Endothelial cell of umbilical vein (primary cell): Measurements from ENCODE around the gene DNAJC18. TPM values are rescaled to one million over a fixed set of nuclear protein-coding genes. Genes with fewer than 3 reads are reported as not detected.

Experiments
- BruUV-seq: library from RNA; stranded (reverse); fragments of 400-500 nt; replicated peaks from 2 replicates; lab custom pipeline; 2021; lab: Mats Ljungman, UMichigan
- CTCF ChIA-PET: fragments of 300-600, 350-600 bp; sonication (Branson Sonifier 250); formaldehyde crosslinking; loops from one replicate; lab custom pipeline; 2021; ENCODE audit warnings: antibody characterized with exemption, inconsistent platforms; lab: Charles Lee
- POLR2A ChIA-PET: fragments of 300-600, 350-600 bp; sonication (Branson Sonifier 250); formaldehyde crosslinking; loops from one replicate; lab custom pipeline; 2021; ENCODE audit warnings: antibody characterized with exemption, inconsistent platforms; lab: Charles Lee
- DNase-seq: peaks from one replicate; pipeline ENCODE4 v3.0.0-alpha.2; 2011; ENCODE audit warnings: low read depth, low spot score
- FAIRE-seq: peaks from 2 replicates; lab custom pipeline; 2011; peaks lifted over from hg19 to GRCh38; lab: Jason Lieb, UNC
- H2AFZ ChIP-seq: 2 replicates; pipeline ENCODE4 v1.6.0; 2012; ENCODE audit warnings: low read depth, low read length, control low read depth, inconsistent platforms
- H3K27ac ChIP-seq: 2 replicates; pipeline ENCODE4 v1.5.1; 2011; ENCODE audit warnings: low read depth, mild to moderate bottlenecking, control low read depth, low read length, moderate library complexity; ENCODE audit not compliant: insufficient read depth
- H3K27me3 ChIP-seq, 2 experiments: 2 replicates each; pipeline versions ENCODE4 v1.6.0 to v1.6.1; 2011; ENCODE audit warnings: low read length in 2 of 2, mixed read lengths in 1 of 2; ENCODE audit not compliant: control insufficient read depth in 2 of 2, insufficient read depth in 2 of 2
- H3K36me3 ChIP-seq, 2 experiments: 2 replicates in 1 of 2; 3 replicates in 1 of 2; pipeline ENCODE4 v1.5.1; 2011; ENCODE audit warnings: low read length in 2 of 2, mild to moderate bottlenecking in 1 of 2, moderate library complexity in 1 of 2; ENCODE audit not compliant: control insufficient read depth in 2 of 2, insufficient read depth in 2 of 2; ENCODE audit errors: extremely low read depth in 1 of 2
- H3K4me1 ChIP-seq: 3 replicates; pipeline ENCODE4 v1.5.1; 2011; ENCODE audit warnings: mild to moderate bottlenecking, low read length; ENCODE audit not compliant: control insufficient read depth, insufficient read depth; ENCODE audit errors: extremely low read depth
- H3K4me2 ChIP-seq: 2 replicates; pipeline ENCODE4 v1.6.1; 2011; ENCODE audit warnings: low read length, control low read depth, mixed read lengths; ENCODE audit not compliant: insufficient read depth
- H3K4me3 ChIP-seq, 3 experiments: fragments of 200-600 bp in 1 of 3; sonication (generic), shearing (Covaris generic) in 1 of 3; replicated peaks in 1 of 3; 2 replicates each; pipeline ENCODE4 v1.5.1; 2011 to 2016; ENCODE audit warnings: control low read depth in 3 of 3, low read length in 3 of 3, mild to moderate bottlenecking in 2 of 3, inconsistent platforms in 1 of 3, low read depth in 1 of 3, moderate library complexity in 1 of 3; ENCODE audit not compliant: insufficient read depth in 1 of 3
- H3K79me2 ChIP-seq: 2 replicates; pipeline ENCODE4 v1.6.0; 2012; ENCODE audit warnings: low read length, inconsistent platforms; ENCODE audit not compliant: control insufficient read depth, insufficient read depth
- H3K9ac ChIP-seq: replicated peaks from 2 replicates; pipeline ENCODE3; 2011; ENCODE audit warnings: low read length, control low read depth; ENCODE audit not compliant: insufficient read depth; ENCODE audit errors: extremely low read depth
- H3K9me1 ChIP-seq: replicated peaks from 3 replicates; pipeline ENCODE4 v1.6.0; 2011; ENCODE audit warnings: mild to moderate bottlenecking, low read length; ENCODE audit not compliant: control insufficient read depth, insufficient read depth; ENCODE audit errors: extremely low read depth
- H3K9me3 ChIP-seq: replicated peaks from 2 replicates; pipeline ENCODE4 v1.5.1; 2012; ENCODE audit warnings: low read length, inconsistent platforms; ENCODE audit not compliant: control insufficient read depth, insufficient read depth
- H4K20me1 ChIP-seq: replicated peaks from 2 replicates; pipeline ENCODE3; 2011; ENCODE audit warnings: mild to moderate bottlenecking, low read length; ENCODE audit not compliant: control insufficient read depth, insufficient read depth; ENCODE audit errors: extremely low read depth
- EZH2 ChIP-seq: IDR thresholded peaks from 2 replicates; pipeline ENCODE4 v1.6.1; 2012; ENCODE audit warnings: borderline replicate concordance, low read depth, mild to moderate bottlenecking, moderate library complexity, low read length, inconsistent platforms; ENCODE audit not compliant: severe bottlenecking
- FOS ChIP-seq: IDR thresholded peaks from 2 replicates; pipeline ENCODE4 v1.6.1; 2011; ENCODE audit warnings: mild to moderate bottlenecking, low read length, moderate library complexity, borderline replicate concordance; ENCODE audit not compliant: insufficient read depth
- GATA2 ChIP-seq: IDR thresholded peaks from 2 replicates; pipeline ENCODE4 v1.7.0; 2011; ENCODE audit warnings: low read depth, mild to moderate bottlenecking, moderate library complexity, mixed read lengths, low read length; ENCODE audit not compliant: insufficient read length, insufficient read depth
- JUN ChIP-seq: IDR thresholded peaks from 2 replicates; pipeline ENCODE4 v1.6.1; 2011; ENCODE audit warnings: borderline replicate concordance, low read depth; ENCODE audit not compliant: insufficient read length, insufficient read depth
- MYC ChIP-seq: IDR thresholded peaks from one replicate; pipeline ENCODE4 v1.6.1; 2011; ENCODE audit warnings: mild to moderate bottlenecking, low read depth, low read length
- POLR2A ChIP-seq: IDR thresholded peaks from 2 replicates; pipeline ENCODE4 v1.6.1; 2012; ENCODE audit warnings: low read depth, mild to moderate bottlenecking, control low read depth, low read length
- POLR2AphosphoS5 ChIP-seq: IDR thresholded peaks from 2 replicates; pipeline ENCODE4 v1.6.1; 2012; ENCODE audit warnings: low read depth, mild to moderate bottlenecking, control low read depth, low read length, moderate library complexity; ENCODE audit not compliant: insufficient read depth
- dilution Hi-C: fragments of 300-500 bp; cut with MboI; formaldehyde crosslinking; loops from one replicate; pipeline ENCODE4 v1.15.0; 2019; ENCODE audit warnings: low sequenced_read_pairs; ENCODE audit not compliant: extremely low pct_ligation_motif_present
- intact Hi-C: fragments of 100-400 bp; cut with micrococcal nuclease; formaldehyde crosslinking; loops from one replicate; pipeline ENCODE4 v1.10.0; 2022
- polyA plus RNA-seq, 4 experiments: library from polyadenylated mRNA; depleted of rRNA in 3 of 4; stranded (reverse) in 3 of 4; unstranded in 1 of 4; fragments of >200 nt; gene quantifications; 2 replicates each; pipeline versions ENCODE4 v1.2.1 to v1.2.3, GENCODE V29; 2011 to 2012; ENCODE audit warnings: missing spikeins in 1 of 4
- small RNA-seq: library from RNA; depleted of rRNA; stranded (forward); fragments of <200 nt; gene quantifications from one replicate; pipeline ENCODE3, GENCODE V24; 2012; ENCODE audit warnings: low replicate concordance, low read depth; ENCODE audit not compliant: insufficient read depth, insufficient read length
- total RNA-seq: library from RNA; stranded (reverse); gene quantifications from 2 replicates; pipeline ENCODE4 v1.2.3, GENCODE V29; 2021
- TF ChIP-seq, protein P1 (sequence below), 2 donors: IDR thresholded peaks; 1 replicate in 1 of 2; 2 replicates in 1 of 2; pipeline ENCODE4 v1.5.1; 2011; ENCODE audit warnings: low read length in 2 of 2, mild to moderate bottlenecking in 2 of 2, moderate library complexity in 2 of 2, control low read depth in 1 of 2, inconsistent platforms in 1 of 2, low read depth in 1 of 2; ENCODE audit not compliant: insufficient read depth in 1 of 2; ENCODE audit errors: extremely low read depth in 1 of 2
- TF ChIP-seq, protein P2 (sequence below): IDR thresholded peaks from 2 replicates; pipeline ENCODE4 v1.6.1; 2011; ENCODE audit not compliant: insufficient read depth, insufficient read length

DNAJC18 gene
- total and polyA plus RNA-seq, 2 donors (not counting 3 experiments of a cell fraction or from before 2014, with no cell fraction given) = 23.2 to 52.6 TPM

DNA sequence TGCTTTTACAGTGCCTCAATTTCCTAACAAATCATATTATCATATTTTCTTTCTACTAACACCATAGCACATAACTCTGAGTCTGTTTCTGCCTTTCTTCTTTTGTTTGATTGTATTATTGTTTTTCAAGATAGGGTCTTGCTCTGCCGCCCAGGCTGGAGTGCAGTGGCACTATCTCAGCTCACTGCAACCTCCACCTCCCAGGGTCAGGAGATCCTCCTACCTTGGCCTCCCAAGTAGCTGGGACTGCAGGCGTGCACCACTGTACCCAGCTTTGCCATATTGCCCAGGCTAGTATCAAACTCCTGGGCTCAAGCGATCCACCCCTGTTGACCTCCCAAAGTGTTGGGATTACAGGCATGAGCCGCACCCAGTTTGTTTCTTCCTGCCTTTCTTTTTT, 78.9 kb downstream of the DNAJC18 start:
- no peak for DNase-seq
- H2AFZ ChIP-seq = no peak overlapping the region
- H3K9me1 ChIP-seq = no peaks in the 10 kb centered on the region
- H3K9me3 ChIP-seq = no peaks in the 10 kb centered on the region
- H3K4me1 ChIP-seq = no peaks in the 10 kb centered on the region
- dilution Hi-C loops = no loop called here
- TF ChIP-seq, protein P1, sequence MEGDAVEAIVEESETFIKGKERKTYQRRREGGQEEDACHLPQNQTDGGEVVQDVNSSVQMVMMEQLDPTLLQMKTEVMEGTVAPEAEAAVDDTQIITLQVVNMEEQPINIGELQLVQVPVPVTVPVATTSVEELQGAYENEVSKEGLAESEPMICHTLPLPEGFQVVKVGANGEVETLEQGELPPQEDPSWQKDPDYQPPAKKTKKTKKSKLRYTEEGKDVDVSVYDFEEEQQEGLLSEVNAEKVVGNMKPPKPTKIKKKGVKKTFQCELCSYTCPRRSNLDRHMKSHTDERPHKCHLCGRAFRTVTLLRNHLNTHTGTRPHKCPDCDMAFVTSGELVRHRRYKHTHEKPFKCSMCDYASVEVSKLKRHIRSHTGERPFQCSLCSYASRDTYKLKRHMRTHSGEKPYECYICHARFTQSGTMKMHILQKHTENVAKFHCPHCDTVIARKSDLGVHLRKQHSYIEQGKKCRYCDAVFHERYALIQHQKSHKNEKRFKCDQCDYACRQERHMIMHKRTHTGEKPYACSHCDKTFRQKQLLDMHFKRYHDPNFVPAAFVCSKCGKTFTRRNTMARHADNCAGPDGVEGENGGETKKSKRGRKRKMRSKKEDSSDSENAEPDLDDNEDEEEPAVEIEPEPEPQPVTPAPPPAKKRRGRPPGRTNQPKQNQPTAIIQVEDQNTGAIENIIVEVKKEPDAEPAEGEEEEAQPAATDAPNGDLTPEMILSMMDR (IDR thresholded peaks at IDR 0.05; ENCODE audit: extremely low read depth in 1 of 2, insufficient read depth in 1 of 2, low read depth in 1 of 2, low read length in 2 of 2) = no peak
- TF ChIP-seq, protein P2, sequence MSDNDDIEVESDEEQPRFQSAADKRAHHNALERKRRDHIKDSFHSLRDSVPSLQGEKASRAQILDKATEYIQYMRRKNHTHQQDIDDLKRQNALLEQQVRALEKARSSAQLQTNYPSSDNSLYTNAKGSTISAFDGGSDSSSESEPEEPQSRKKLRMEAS = no peak
- TF ChIP-seq POLR2AphosphoS5 (no peak), POLR2A (no peak), MYC (no peak), FOS (no peak), GATA2 (no peak), EZH2 (no peak), JUN (no peak)
- no peak for FAIRE-seq
- H3K79me2 ChIP-seq = peaks cover 44% of the 10 kb centered on the region
- no peaks in the 10 kb centered on the region for H3K27me3 ChIP-seq
- no peak overlapping the region for H3K4me3 ChIP-seq
- H3K9ac ChIP-seq = no peak overlapping the region
- ChIA-PET POLR2A (no interaction called here), CTCF (interaction anchor here (0.9 kb wide), 1 partner anchor 17 kb away, joined by 3 read pairs; no protein-coding TSS in a partner anchor)
- peaks cover under 1 to 3% of the 10 kb centered on the region in 2 experiments for H3K36me3 ChIP-seq
- no TSS peak for BruUV-seq
- intact Hi-C loops = no loop called here
- no peak overlapping the region for H3K4me2 ChIP-seq
- no peak overlapping the region for H3K27ac ChIP-seq
- H4K20me1 ChIP-seq = peaks cover 9% of the 10 kb centered on the region

Small RNA genes within 50 kb of the gene (small RNA-seq; reads per million reads assigned to genes)
- not detected for gene RNU5B-4P

Other genes starting within 250 kb of the DNAJC18 start
- gene SIL1, start 241.2 kb downstream of the DNAJC18 start, total RNA-seq = 35.4 and 47.6 TPM in 2 replicates
- 67.2 and 110 TPM in 2 replicates for gene SIL1, start 241.2 kb downstream of the DNAJC18 start, polyA plus RNA-seq
- 158 and 164 TPM in 2 replicates for gene MATR3, start 145.8 kb downstream of the DNAJC18 start, total RNA-seq
- 52.7 and 64.0 TPM in 2 replicates for gene MATR3, start 145.8 kb downstream of the DNAJC18 start, polyA plus RNA-seq
- 75.2 and 80.4 TPM in 2 replicates for gene PAIP2, start 97.7 kb downstream of the DNAJC18 start, total RNA-seq
- gene PAIP2, start 97.7 kb downstream of the DNAJC18 start, polyA plus RNA-seq = 39.1 and 52.1 TPM in 2 replicates
- not detected in 2 replicates for gene SLC23A1, start 56.2 kb downstream of the DNAJC18 start, total RNA-seq
- not detected in 2 replicates for gene SLC23A1, start 56.2 kb downstream of the DNAJC18 start, polyA plus RNA-seq
- gene MZB1, start 49.6 kb downstream of the DNAJC18 start, total RNA-seq = not detected in 2 replicates
- gene MZB1, start 49.6 kb downstream of the DNAJC18 start, polyA plus RNA-seq = 0.06 TPM in 1 of 2 replicates, not detected in the other
- 1.9 and 2.4 TPM in 2 replicates for gene PROB1, start 44.4 kb downstream of the DNAJC18 start, total RNA-seq
- 0.40 and 0.47 TPM in 2 replicates for gene PROB1, start 44.4 kb downstream of the DNAJC18 start, polyA plus RNA-seq
- gene SPATA24, start 35.4 kb downstream of the DNAJC18 start, total RNA-seq = 7.8 and 7.9 TPM in 2 replicates
- 2.1 and 3.2 TPM in 2 replicates for gene SPATA24, start 35.4 kb downstream of the DNAJC18 start, polyA plus RNA-seq
- 365 and 377 TPM in 2 replicates for gene ECSCR, start 23.2 kb upstream of the DNAJC18 start, total RNA-seq
- 1,085 and 1,188 TPM in 2 replicates for gene ECSCR, start 23.2 kb upstream of the DNAJC18 start, polyA plus RNA-seq
- not detected in 2 replicates for gene SMIM33, start 31.5 kb upstream of the DNAJC18 start, total RNA-seq
- gene SMIM33, start 31.5 kb upstream of the DNAJC18 start, polyA plus RNA-seq = not detected in 2 replicates
- gene STING1, start 43.2 kb upstream of the DNAJC18 start, total RNA-seq = 108 and 127 TPM in 2 replicates
- gene STING1, start 43.2 kb upstream of the DNAJC18 start, polyA plus RNA-seq = 143 and 185 TPM in 2 replicates
- gene UBE2D2, start 121.8 kb upstream of the DNAJC18 start, total RNA-seq = 156 and 172 TPM in 2 replicates
- 45.0 and 50.6 TPM in 2 replicates for gene UBE2D2, start 121.8 kb upstream of the DNAJC18 start, polyA plus RNA-seq
- 2.7 and 5.9 TPM in 2 replicates for gene CXXC5, start 208.8 kb upstream of the DNAJC18 start, total RNA-seq
- 5.5 and 8.2 TPM in 2 replicates for gene CXXC5, start 208.8 kb upstream of the DNAJC18 start, polyA plus RNA-seq